RWPE1 (cell line): Measurements from ENCODE around the gene MAS1L.

Experiments
- CTCF ChIA-PET: fragments of 350-600 bp; sonication (Branson Sonifier 250); formaldehyde crosslinking; extraction: SDS; loops from one replicate; lab custom pipeline; 2021; lab: Yijun Ruan, JAX
- POLR2A ChIA-PET: fragments of 400-600 bp; formaldehyde crosslinking; extraction: SDS; loops from one replicate; lab custom pipeline; 2020; ENCODE audit warnings: antibody characterized with exemption; ENCODE audit not compliant: low non-redundant PET; lab: Yijun Ruan, JAX
- DNase-seq: peaks from one replicate; pipeline ENCODE4 v3.0.0; 2012; ENCODE audit warnings: low spot score
- H3K27ac ChIP-seq: fragments of 450-650 bp; 2 replicates; pipeline ENCODE4 v1.5.1; 2017
- CTCF ChIP-seq: fragments of 450-650 bp; conservative IDR thresholded peaks from 2 replicates; pipeline ENCODE4 v1.5.1; 2017; ENCODE audit warnings: low read depth, mild to moderate bottlenecking

Gene MAS1L

DNA sequence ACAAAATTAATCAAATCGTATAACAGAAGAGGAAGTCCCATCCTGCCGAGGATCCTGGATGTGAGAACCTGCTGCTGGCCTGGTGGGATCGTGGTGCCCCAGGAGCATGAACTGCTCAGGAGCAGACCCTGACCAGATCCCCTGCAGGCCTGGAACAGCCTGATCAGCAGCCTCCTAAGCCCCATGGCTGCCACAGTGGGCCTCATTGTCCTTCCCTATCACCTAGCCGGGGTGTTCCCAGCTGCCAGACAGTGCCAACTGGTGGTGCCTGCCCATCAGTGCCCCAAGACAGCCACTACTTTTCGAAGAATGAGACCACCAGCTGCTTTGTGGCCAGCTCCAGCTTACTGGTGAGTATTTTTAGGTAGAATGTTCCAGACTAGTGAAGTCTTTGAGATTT is 19.6 kb upstream of the MAS1L start:
- no peak overlapping the region for H3K27ac ChIP-seq
- no peak for DNase-seq
- no peak for TF ChIP-seq CTCF
- CTCF ChIA-PET: no interaction called here
- POLR2A ChIA-PET: no interaction called here

DNA sequence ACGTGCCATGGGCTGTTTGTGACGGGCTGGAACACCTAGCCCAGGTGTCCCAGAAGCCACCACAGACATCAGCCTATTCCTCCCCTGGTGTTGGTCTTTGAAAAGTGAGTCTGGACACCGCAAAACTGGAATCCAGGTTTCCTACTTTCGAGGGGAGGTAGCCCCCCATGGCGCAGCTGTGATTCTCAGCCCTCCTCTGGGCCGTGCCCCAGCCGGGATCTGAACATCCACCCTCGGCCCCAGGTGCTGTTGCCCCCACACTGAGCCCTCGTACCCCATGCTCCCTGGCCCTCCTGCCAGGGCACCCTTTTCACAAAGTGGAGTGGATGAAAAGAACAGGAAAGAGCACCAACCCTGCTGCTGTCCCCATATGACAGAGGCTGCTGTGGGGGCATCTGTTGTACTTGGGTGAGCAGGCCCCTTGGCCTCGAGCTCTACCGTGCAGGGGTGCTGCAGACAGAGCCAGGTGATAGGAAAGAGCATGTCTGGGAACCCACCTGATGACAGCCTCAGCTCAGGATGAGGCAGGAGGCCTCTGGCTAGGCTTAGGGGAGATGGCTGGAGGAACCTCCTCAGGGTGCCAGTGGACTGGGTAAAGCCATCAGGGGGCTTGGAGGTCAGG is 18.8 kb upstream of the MAS1L start:
- CTCF ChIA-PET: no interaction called here
- TF ChIP-seq CTCF: no peak
- DNase-seq: no peak
- POLR2A ChIA-PET: no interaction called here
- H3K27ac ChIP-seq: no peak overlapping the region

DNA sequence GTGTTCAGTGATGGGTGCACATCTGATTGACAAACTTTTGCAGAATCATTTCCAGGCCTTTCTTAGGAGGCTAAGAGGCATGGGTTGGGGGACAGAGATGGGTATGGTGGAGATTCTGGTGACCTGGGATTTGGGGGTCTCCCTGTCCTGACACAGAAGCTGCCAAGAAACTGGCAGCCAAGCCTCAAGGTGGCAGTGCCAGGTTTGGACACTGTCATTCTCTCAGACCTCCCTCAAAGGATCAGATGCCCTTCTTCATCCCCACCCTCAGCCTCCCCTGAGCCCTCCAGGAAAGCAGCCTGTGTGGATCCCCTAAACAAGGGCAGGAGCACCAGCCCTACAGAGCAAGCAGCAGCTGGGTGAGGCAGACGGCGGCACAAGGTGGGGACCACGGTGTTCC is 18.1 kb upstream of the MAS1L start:
- no peak for DNase-seq
- no peak for TF ChIP-seq CTCF
- no peak overlapping the region for H3K27ac ChIP-seq
- ChIA-PET POLR2A (no interaction called here), CTCF (no interaction called here)

DNA sequence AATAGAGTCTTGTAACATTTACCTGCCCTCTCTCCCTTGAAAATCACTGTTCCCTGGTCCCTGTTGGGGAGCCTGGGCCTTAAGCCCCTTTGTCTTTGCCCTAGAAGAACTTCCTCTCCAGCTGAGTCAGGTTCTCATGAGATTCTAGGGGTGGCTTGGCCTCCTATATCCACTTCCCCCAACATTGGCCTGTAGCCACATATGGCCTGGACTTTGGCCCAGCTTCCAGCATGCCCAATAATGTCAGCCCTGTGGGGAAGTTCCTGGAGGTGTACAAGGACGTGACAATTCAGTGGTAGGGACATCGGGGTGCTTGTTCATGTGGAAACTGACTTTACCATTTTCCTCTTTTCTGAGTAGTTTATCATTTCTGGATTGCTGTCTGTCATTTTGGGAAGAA is 17.2 kb upstream of the MAS1L start:
- POLR2A ChIA-PET: no interaction called here
- DNase-seq: no peak
- no peak for TF ChIP-seq CTCF
- CTCF ChIA-PET: no interaction called here
- H3K27ac ChIP-seq: no peak overlapping the region

DNA sequence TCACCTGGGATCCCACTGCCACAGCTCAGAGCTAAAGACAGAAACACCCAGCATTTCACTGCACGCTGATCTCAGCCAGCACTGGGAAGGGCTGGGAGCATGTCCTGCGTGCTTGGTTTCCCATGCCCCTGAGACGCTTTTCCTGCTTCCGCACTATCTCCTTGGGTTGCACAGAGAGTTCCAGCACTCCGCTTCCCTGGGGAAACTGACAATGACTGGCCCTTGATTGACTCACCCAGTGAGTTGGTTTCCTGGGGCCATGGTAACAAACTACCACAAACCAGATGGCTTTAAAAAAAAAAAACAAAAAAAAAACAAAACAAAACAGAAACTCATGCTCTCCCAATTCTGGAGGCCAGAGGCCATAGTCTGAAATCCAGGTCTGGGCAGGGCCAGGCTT is 14.8 kb upstream of the MAS1L start:
- CTCF ChIA-PET: interaction anchor here (0.8 kb wide), 1 partner anchor 101 kb away, joined by 3 read pairs; no protein-coding TSS in a partner anchor
- no peak overlapping the region for H3K27ac ChIP-seq
- no peak for TF ChIP-seq CTCF
- POLR2A ChIA-PET: no interaction called here
- no peak for DNase-seq

- CTCF ChIA-PET: interaction anchor here (0.8 kb wide), 1 partner anchor 101 kb away, joined by 3 read pairs; no protein-coding TSS in a partner anchor
- no peak for TF ChIP-seq CTCF
Measured at GRCh38 chr6:29502181-29502580, 14.4 kb upstream of the MAS1L start.

DNA sequence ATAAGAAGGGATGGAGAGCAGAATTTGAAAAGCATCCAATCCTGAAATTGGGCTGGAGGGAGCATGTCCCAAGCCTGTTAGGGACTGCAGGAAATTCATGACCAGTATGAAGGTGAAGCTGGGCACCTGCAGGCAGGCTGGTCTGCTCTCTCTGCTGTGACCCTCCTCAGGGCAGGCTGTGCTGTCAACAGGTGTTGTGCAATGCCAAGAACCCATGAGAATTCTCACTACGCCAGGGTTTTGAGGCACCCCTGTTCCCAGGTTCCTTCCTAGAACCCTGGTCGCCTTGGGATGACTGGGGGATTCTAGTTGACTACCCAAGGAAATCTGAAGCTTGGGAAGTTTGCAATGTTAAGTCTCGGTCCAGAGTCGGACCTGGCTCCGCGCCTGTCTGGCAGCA is 13.3 kb upstream of the MAS1L start:
- POLR2A ChIA-PET: no interaction called here
- TF ChIP-seq CTCF: no peak
- H3K27ac ChIP-seq: no peak overlapping the region
- CTCF ChIA-PET: no interaction called here
- DNase-seq: no peak

More at GRCh38 chr6:29502181-29502580, 14.4 kb upstream of the MAS1L start:
- POLR2A ChIA-PET: no interaction called here
- no peak for DNase-seq
- no peak overlapping the region for H3K27ac ChIP-seq
